WTC11 (cell line): ENCODE measurements around the gene MIF. TPM values are rescaled to one million over a fixed set of nuclear protein-coding genes. Genes with fewer than 3 reads are reported as not detected.

Experiments used
- ATAC-seq: fragments of 200-7000 bp; cut with Tn5 transposase; 2 replicates; pipeline ENCODE4 v1.10.0; 2021; ENCODE audit warnings: mild to moderate bottlenecking, moderate library complexity
- CTCF ChIA-PET: fragments of 300-600 bp; sonication (Branson Sonifier 250); formaldehyde crosslinking; loops from one replicate; lab custom pipeline; 2021; ENCODE audit warnings: antibody characterized with exemption; lab: Charles Lee
- POLR2A ChIA-PET: fragments of 350-600 bp; sonication (Branson Sonifier 250); formaldehyde crosslinking; loops from one replicate; lab custom pipeline; 2021; ENCODE audit warnings: antibody characterized with exemption; lab: Charles Lee
- DNase-seq: peaks from one replicate; pipeline ENCODE4 v3.0.0; 2021; ENCODE audit warnings: low spot score
- H3K27ac Mint-ChIP-seq: 2 replicates; pipeline ENCODE4 v1.8.0; 2021; ENCODE audit warnings: mixed read lengths
- H3K27me3 Mint-ChIP-seq: 2 replicates; pipeline ENCODE4 v1.8.0; 2021; ENCODE audit warnings: low read depth, mild to moderate bottlenecking, moderate library complexity, mixed read lengths
- H3K36me3 Mint-ChIP-seq: 2 replicates; pipeline ENCODE4 v1.8.0; 2021; ENCODE audit warnings: mixed read lengths
- H3K4me1 Mint-ChIP-seq: 2 replicates; pipeline ENCODE4 v1.8.0; 2022; ENCODE audit warnings: mixed read lengths
- H3K4me3 Mint-ChIP-seq: 2 replicates; pipeline ENCODE4 v1.8.0; 2021; ENCODE audit warnings: mild to moderate bottlenecking, moderate library complexity, mixed read lengths
- H3K9me3 Mint-ChIP-seq: 2 replicates; pipeline ENCODE4 v1.8.0; 2021; ENCODE audit warnings: mixed read lengths
- ARID4B ChIP-seq: sonication (generic); formaldehyde crosslinking; IDR thresholded peaks from 2 replicates; pipeline ENCODE4 v1.8.0; 2023; ENCODE audit warnings: missing genetic modification reagents, mild to moderate bottlenecking, borderline replicate concordance
- ATF2 ChIP-seq: sonication (generic); formaldehyde crosslinking; IDR thresholded peaks from 2 replicates; pipeline ENCODE4 v1.8.1; 2022; ENCODE audit warnings: low read depth, missing genetic modification reagents, borderline replicate concordance
- ATF6 ChIP-seq: sonication (generic); formaldehyde crosslinking; IDR thresholded peaks from 2 replicates; pipeline ENCODE4 v1.8.1; 2023; ENCODE audit warnings: mild to moderate bottlenecking, missing genetic modification reagents
- CREM ChIP-seq: sonication (generic); formaldehyde crosslinking; IDR thresholded peaks from 2 replicates; pipeline ENCODE4 v1.8.1; 2022; ENCODE audit warnings: mild to moderate bottlenecking, missing genetic modification reagents, moderate library complexity
- ELF4 ChIP-seq: sonication (generic); formaldehyde crosslinking; IDR thresholded peaks from 2 replicates; pipeline ENCODE4 v1.8.1; 2022; ENCODE audit warnings: low read depth, mild to moderate bottlenecking, moderate library complexity, missing genetic modification reagents
- HMGXB4 ChIP-seq: sonication (generic); formaldehyde crosslinking; IDR thresholded peaks from 2 replicates; pipeline ENCODE4 v1.8.1; 2023; ENCODE audit warnings: mild to moderate bottlenecking, moderate library complexity, missing genetic modification reagents
- MAX ChIP-seq: sonication (generic); formaldehyde crosslinking; IDR thresholded peaks from 2 replicates; pipeline ENCODE4 v1.8.0; 2022; ENCODE audit warnings: mild to moderate bottlenecking, missing genetic modification reagents
- MXD4 ChIP-seq: fragments of 250-450 bp; sonication (Bioruptor Pico); IDR thresholded peaks from 2 replicates; pipeline ENCODE4 v1.8.0; 2021; ENCODE audit warnings: mild to moderate bottlenecking, moderate library complexity, borderline replicate concordance
- SP1 ChIP-seq: sonication (generic); formaldehyde crosslinking; conservative IDR thresholded peaks from 2 replicates; pipeline ENCODE4 v1.8.1; 2022; ENCODE audit warnings: missing genetic modification reagents
- STAT6 ChIP-seq: sonication (generic); formaldehyde crosslinking; conservative IDR thresholded peaks from 2 replicates; pipeline ENCODE4 v1.8.1; 2023; ENCODE audit warnings: mild to moderate bottlenecking, low read depth, missing genetic modification reagents, moderate library complexity
- ZNF232 ChIP-seq: sonication (generic); formaldehyde crosslinking; IDR thresholded peaks from 2 replicates; pipeline ENCODE4 v1.8.0; 2022; ENCODE audit warnings: mild to moderate bottlenecking, missing genetic modification reagents
- total RNA-seq: library from RNA; stranded (reverse); gene quantifications from 3 replicates; pipeline ENCODE4 v1.2.3, GENCODE V29; 2021

The MIF gene
- total RNA-seq, 1 experiment from 2014 or later: 1,424 TPM

- H3K4me1 Mint-ChIP-seq: peaks cover 45% of the 10 kb centered on the region
- DNase-seq (no peak), ATAC-seq (no peak)
- peaks cover 31% of the 10 kb centered on the region for H3K27me3 Mint-ChIP-seq
- H3K36me3 Mint-ChIP-seq: peaks cover 69% of the 10 kb centered on the region
- POLR2A ChIA-PET: no interaction called here
- no peak for TF ChIP-seq ZNF232 (CRISPR knock-in tag)
- no peak for TF ChIP-seq ELF4 (CRISPR knock-in tag)
- TF ChIP-seq ATF6 (CRISPR knock-in tag): no peak
- TF ChIP-seq MAX (CRISPR knock-in tag): no peak
- no peak for TF ChIP-seq MXD4 (CRISPR knock-in tag)
- TF ChIP-seq STAT6 (CRISPR knock-in tag): no peak
- TF ChIP-seq, all 79 proteins: peak for 0
- CTCF ChIA-PET: no interaction called here
- H3K9me3 Mint-ChIP-seq: peaks cover 42% of the 10 kb centered on the region
- H3K4me3 Mint-ChIP-seq: peak overlapping the region; percentile 92
- peak overlapping the region; percentile 88 for H3K27ac Mint-ChIP-seq
These were observed 1.5 kb downstream of the MIF start for GRCh38 chr22:23895599-23896144.

- H3K4me1 Mint-ChIP-seq: peaks cover 45% of the 10 kb centered on the region
- ATAC-seq: no peak
- no peak for TF ChIP-seq SP1 (CRISPR knock-in tag)
- no peak overlapping the region for H3K27ac Mint-ChIP-seq
- POLR2A ChIA-PET: no interaction called here
- peak overlapping the region; percentile 92 for H3K4me3 Mint-ChIP-seq
- CTCF ChIA-PET: no interaction called here
- no peak for DNase-seq
- H3K9me3 Mint-ChIP-seq: peaks cover 42% of the 10 kb centered on the region
- H3K27me3 Mint-ChIP-seq: peaks cover 35% of the 10 kb centered on the region
- H3K36me3 Mint-ChIP-seq: peaks cover 69% of the 10 kb centered on the region
These were observed 2.0 kb downstream of the MIF start for GRCh38 chr22:23896166-23896522.

- Mint-ChIP-seq H3K36me3 (peaks cover 66% of the 10 kb centered on the region), H3K9me3 (peaks cover 42% of the 10 kb centered on the region), H3K4me1 (peaks cover 45% of the 10 kb centered on the region), H3K27ac (peak overlapping the region; percentile 79), H3K4me3 (peak overlapping the region; percentile 43), H3K27me3 (peaks cover 35% of the 10 kb centered on the region)
- ChIA-PET POLR2A (no interaction called here), CTCF (no interaction called here)
- TF ChIP-seq HMGXB4 (CRISPR knock-in tag) (no peak), ARID4B (CRISPR knock-in tag) (no peak), CREM (CRISPR knock-in tag) (no peak), ELF4 (CRISPR knock-in tag) (no peak), ATF2 (CRISPR knock-in tag) (no peak)
- no peak for DNase-seq
- ATAC-seq: no peak
These were observed 2.5 kb downstream of the MIF start for GRCh38 chr22:23896523-23897186.
